Measurements from ENCODE around the gene ARHGEF28. TPM values are rescaled to one million over a fixed set of nuclear protein-coding genes. Genes with fewer than 3 reads are reported as not detected.

The ARHGEF28 gene
- total RNA-seq, 1 donor from 2014 or later: 0.93 TPM

DNA sequence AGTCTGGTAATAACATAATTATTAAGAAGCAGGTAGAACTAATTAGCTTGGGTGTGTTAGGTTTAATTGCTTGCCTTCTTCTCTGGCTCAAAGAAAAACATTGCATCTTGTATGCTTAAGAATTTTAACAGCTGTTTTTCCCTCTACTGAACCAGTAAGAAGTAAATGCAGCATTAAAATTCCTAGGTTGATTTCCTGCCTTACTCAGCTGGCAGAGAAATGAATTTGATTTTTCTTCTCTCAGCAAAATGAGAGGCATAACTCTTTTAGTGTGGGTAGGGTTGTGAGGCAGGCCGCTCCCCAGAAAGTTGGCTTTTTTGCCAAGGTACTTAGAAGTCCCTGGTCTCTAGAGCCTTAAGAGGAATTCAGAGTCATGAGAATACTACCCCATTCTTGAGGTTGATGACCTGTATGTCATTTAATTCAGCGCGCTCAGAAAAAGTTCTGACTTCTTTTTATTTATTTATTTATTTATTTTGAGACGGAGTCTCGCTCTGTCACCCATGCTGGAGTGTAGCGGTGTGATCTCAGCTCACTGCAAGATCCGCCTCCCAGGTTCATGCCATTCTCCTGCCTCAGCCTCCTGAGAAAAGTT lies 302.6 kb downstream of the ARHGEF28 start:
- Mint-ChIP-seq H3K36me3 (ENCODE audit: low read depth) (no peaks in the 10 kb centered on the region), H3K27ac (ENCODE audit: unreplicated experiment) (no peak overlapping the region), H3K4me1 (no peaks in the 10 kb centered on the region), H3K27me3 (ENCODE audit: low read depth) (no peaks in the 10 kb centered on the region), H3K4me3 (no peak overlapping the region), H3K9me3 (no peaks in the 10 kb centered on the region)
- TF ChIP-seq, protein P1, sequence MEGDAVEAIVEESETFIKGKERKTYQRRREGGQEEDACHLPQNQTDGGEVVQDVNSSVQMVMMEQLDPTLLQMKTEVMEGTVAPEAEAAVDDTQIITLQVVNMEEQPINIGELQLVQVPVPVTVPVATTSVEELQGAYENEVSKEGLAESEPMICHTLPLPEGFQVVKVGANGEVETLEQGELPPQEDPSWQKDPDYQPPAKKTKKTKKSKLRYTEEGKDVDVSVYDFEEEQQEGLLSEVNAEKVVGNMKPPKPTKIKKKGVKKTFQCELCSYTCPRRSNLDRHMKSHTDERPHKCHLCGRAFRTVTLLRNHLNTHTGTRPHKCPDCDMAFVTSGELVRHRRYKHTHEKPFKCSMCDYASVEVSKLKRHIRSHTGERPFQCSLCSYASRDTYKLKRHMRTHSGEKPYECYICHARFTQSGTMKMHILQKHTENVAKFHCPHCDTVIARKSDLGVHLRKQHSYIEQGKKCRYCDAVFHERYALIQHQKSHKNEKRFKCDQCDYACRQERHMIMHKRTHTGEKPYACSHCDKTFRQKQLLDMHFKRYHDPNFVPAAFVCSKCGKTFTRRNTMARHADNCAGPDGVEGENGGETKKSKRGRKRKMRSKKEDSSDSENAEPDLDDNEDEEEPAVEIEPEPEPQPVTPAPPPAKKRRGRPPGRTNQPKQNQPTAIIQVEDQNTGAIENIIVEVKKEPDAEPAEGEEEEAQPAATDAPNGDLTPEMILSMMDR (conservative IDR thresholded peaks at IDR 0.05): no peak
- DNase-seq (ENCODE audit: low read depth, low spot score): no peak

DNA sequence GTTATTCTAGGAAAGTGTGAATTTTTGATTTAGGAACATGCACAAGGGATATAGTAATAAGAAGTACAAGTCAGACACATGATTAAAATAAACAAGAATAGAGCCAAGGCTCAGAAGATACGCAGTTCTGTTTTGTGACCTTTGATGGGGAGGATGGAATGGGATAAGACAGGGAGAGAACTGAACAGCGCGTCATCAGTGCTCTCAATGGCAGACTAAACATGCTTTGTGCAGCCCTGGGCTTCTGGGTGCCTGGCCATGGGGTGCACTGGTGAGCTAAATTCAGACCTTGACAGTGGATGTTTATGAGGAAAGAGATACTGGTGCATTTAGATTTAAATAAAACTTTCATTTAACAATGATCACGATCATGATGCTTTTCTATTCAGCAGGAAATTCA lies 309.7 kb downstream of the ARHGEF28 start:
- Mint-ChIP-seq H3K27me3 (ENCODE audit: low read depth) (no peaks in the 10 kb centered on the region), H3K4me1 (peaks cover 23% of the 10 kb centered on the region), H3K36me3 (ENCODE audit: low read depth) (no peaks in the 10 kb centered on the region), H3K9me3 (no peaks in the 10 kb centered on the region), H3K27ac (ENCODE audit: unreplicated experiment) (no peak overlapping the region), H3K4me3 (no peak overlapping the region)
- no peak for DNase-seq (ENCODE audit: low read depth, low spot score)
- TF ChIP-seq, protein P1 (conservative IDR thresholded peaks at IDR 0.05): no peak

DNA sequence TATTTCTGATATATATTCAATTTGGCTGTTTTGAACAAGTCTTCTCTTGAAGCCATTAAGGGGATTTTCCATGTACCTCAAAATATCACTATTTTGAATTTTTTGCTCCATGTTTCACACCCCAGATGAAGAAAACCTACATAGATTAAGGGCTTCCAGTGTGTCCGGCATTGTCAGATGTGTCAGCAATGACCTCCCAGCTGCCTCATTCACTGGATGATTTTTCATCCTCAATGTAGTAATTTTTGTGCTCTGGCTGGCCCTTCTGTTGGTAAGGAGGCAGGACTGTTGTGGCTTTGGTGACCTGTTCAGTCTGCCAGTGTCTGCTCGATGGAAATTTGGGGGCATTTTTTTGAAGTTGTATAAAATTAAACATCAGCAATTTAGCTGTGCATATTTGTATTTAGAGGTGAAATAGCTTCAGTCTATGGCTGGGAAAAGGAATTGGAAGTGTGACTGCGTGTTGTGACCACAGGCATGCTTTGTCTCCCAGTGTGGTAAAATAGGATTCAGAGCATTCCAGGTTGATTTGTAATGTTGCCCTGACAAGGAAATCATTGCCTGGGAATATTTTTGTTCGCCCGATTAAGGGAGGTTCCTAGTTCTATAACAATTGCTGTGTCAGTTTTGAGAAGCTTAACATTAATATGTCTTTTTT lies 312.4 kb downstream of the ARHGEF28 start:
- no peaks in the 10 kb centered on the region for H3K9me3 Mint-ChIP-seq
- peaks cover 23% of the 10 kb centered on the region for H3K4me1 Mint-ChIP-seq
- TF ChIP-seq, protein P1 (conservative IDR thresholded peaks at IDR 0.05): no peak
- no peak overlapping the region for H3K27ac Mint-ChIP-seq (ENCODE audit: unreplicated experiment)
- no peak overlapping the region for H3K4me3 Mint-ChIP-seq
- DNase-seq (ENCODE audit: low read depth, low spot score): no peak
- no peaks in the 10 kb centered on the region for H3K27me3 Mint-ChIP-seq (ENCODE audit: low read depth)
- no peaks in the 10 kb centered on the region for H3K36me3 Mint-ChIP-seq (ENCODE audit: low read depth)

DNA sequence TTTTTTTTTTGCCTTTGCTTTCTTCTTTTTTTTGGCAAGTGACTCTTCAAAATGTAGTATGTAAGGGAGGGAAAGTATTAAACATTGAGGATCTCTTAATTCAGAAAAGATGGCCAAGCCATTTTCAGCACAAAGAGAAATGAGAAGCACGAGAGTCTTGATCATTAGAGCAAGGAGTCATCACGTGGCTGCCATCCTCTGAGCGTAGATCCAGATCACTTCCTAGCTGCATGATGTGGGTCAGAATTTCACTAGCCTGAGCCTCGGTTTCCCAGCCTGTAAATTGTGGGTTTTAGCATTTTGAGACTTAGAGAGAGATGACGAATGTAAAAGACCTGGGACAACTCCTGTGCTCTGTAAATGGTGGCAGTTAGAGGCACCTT lies 312.9 kb downstream of the ARHGEF28 start:
- Mint-ChIP-seq H3K27me3 (ENCODE audit: low read depth) (no peaks in the 10 kb centered on the region), H3K4me1 (peaks cover 23% of the 10 kb centered on the region), H3K9me3 (no peaks in the 10 kb centered on the region), H3K4me3 (no peak overlapping the region), H3K36me3 (ENCODE audit: low read depth) (no peaks in the 10 kb centered on the region), H3K27ac (ENCODE audit: unreplicated experiment) (no peak overlapping the region)
- DNase-seq (ENCODE audit: low read depth, low spot score): no peak
- TF ChIP-seq, protein P1 (conservative IDR thresholded peaks at IDR 0.05): no peak

DNA sequence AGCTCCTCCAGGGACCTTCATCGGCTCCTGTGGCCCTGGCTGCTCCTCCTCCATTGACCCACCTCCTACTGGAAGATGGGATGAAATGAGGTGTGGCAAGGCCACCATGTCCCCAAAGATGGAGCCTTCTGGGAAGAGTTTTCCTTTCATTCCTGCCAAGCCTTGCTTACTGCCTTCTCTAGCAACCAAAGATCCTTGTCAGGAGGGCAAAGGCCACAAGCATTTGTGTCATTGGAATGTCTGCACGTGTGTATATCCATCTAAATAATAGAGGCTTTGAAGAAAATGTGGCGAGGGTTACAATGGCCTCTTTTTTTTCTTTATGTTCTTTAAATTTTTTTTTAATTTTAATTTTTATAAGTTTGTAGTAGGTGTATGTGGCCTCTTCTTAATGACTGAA lies 313.6 kb downstream of the ARHGEF28 start:
- no peaks in the 10 kb centered on the region for H3K27me3 Mint-ChIP-seq (ENCODE audit: low read depth)
- no peak overlapping the region for H3K27ac Mint-ChIP-seq (ENCODE audit: unreplicated experiment)
- H3K4me3 Mint-ChIP-seq: no peak overlapping the region
- TF ChIP-seq, protein P1 (conservative IDR thresholded peaks at IDR 0.05): no peak
- peaks cover 4% of the 10 kb centered on the region for H3K9me3 Mint-ChIP-seq
- H3K36me3 Mint-ChIP-seq (ENCODE audit: low read depth): peaks cover 3% of the 10 kb centered on the region
- H3K4me1 Mint-ChIP-seq: peaks cover 23% of the 10 kb centered on the region
- no peak for DNase-seq (ENCODE audit: low read depth, low spot score)

Data from neural crest cell (in vitro differentiated cells).